ENCODE results near the gene MGST2. TPM values are rescaled to one million over a fixed set of nuclear protein-coding genes. Genes with fewer than 3 reads are reported as not detected.

The MGST2 gene
- total and polyA plus RNA-seq, 8 donors: 37.3 to 63.1 (median 44.0) TPM

- H3K27me3 ChIP-seq: no peaks in the 10 kb centered on the region
- H3K27ac ChIP-seq: no peak overlapping the region
- no peak for TF ChIP-seq CTCF (IDR thresholded peaks at IDR 0.05)
- ATAC-seq: no peak
- no peak for DNase-seq
- H3K9me3 ChIP-seq: no peaks in the 10 kb centered on the region
- peaks cover 5 to 23% of the 10 kb centered on the region in 2 donors for H3K4me1 ChIP-seq
- no peak overlapping the region for H3K4me3 ChIP-seq
- intact Hi-C loops (cut with DNase I): no loop called here
- H3K36me3 ChIP-seq: peaks cover 0 to 4% of the 10 kb centered on the region in 2 donors
Measured at GRCh38 chr4:139668658-139669201, 3.1 kb downstream of the MGST2 start.

- intact Hi-C loops (cut with DNase I): no loop called here
- Histone ChIP-seq H3K36me3 (peaks cover 0 to 4% of the 10 kb centered on the region in 2 donors), H3K27me3 (no peaks in the 10 kb centered on the region), H3K4me1 (peaks cover 5 to 23% of the 10 kb centered on the region in 2 donors), H3K4me3 (no peak overlapping the region), H3K9me3 (no peaks in the 10 kb centered on the region), H3K27ac (no peak overlapping the region)
- ATAC-seq (no peak), DNase-seq (no peak)
- TF ChIP-seq CTCF (IDR thresholded peaks at IDR 0.05): no peak
Measured at GRCh38 chr4:139669335-139669734, 3.7 kb downstream of the MGST2 start.

GRCh38 chr4:139669890-139670289, 4.3 kb downstream of the MGST2 start:
- DNase-seq (no peak), ATAC-seq (no peak)
- peaks cover 0 to 4% of the 10 kb centered on the region in 2 donors for H3K36me3 ChIP-seq
- intact Hi-C loops (cut with DNase I): no loop called here
- H3K4me3 ChIP-seq: no peak overlapping the region
- H3K27me3 ChIP-seq: no peaks in the 10 kb centered on the region
- TF ChIP-seq CTCF (IDR thresholded peaks at IDR 0.05): no peak
- peaks cover 5 to 26% of the 10 kb centered on the region in 2 donors for H3K4me1 ChIP-seq
- no peaks in the 10 kb centered on the region for H3K9me3 ChIP-seq
- no peak overlapping the region for H3K27ac ChIP-seq

GRCh38 chr4:139670775-139671174, 5.2 kb downstream of the MGST2 start:
- Histone ChIP-seq H3K4me1 (peaks cover 0 to 27% of the 10 kb centered on the region in 2 donors), H3K36me3 (peaks cover 0 to 4% of the 10 kb centered on the region in 2 donors), H3K9me3 (no peaks in the 10 kb centered on the region), H3K4me3 (no peak overlapping the region), H3K27me3 (no peaks in the 10 kb centered on the region), H3K27ac (no peak overlapping the region)
- intact Hi-C loops (cut with DNase I): no loop called here
- ATAC-seq: no peak
- no peak for DNase-seq
- no peak for TF ChIP-seq CTCF (IDR thresholded peaks at IDR 0.05)

GRCh38 chr4:139672215-139672614, 6.6 kb downstream of the MGST2 start:
- no peak overlapping the region for H3K27ac ChIP-seq
- no peak for TF ChIP-seq CTCF (IDR thresholded peaks at IDR 0.05)
- H3K36me3 ChIP-seq: peaks cover 0 to 4% of the 10 kb centered on the region in 2 donors
- H3K27me3 ChIP-seq: no peaks in the 10 kb centered on the region
- intact Hi-C loops (cut with DNase I): no loop called here
- no peak for ATAC-seq
- H3K9me3 ChIP-seq: no peaks in the 10 kb centered on the region
- H3K4me1 ChIP-seq: peaks cover 0 to 25% of the 10 kb centered on the region in 2 donors
- no peak overlapping the region for H3K4me3 ChIP-seq
- no peak for DNase-seq
